Glutamatergic neuron (in vitro differentiated cells): Measurements from ENCODE around the gene DNASE2B. TPM values are rescaled to one million over a fixed set of nuclear protein-coding genes. Genes with fewer than 3 reads are reported as not detected.

Experiments
- DNase-seq: peaks from one replicate; pipeline ENCODE4 v3.0.0; 2022
- H3K27ac Mint-ChIP-seq: one replicate; pipeline ENCODE4 v1.8.0; 2020; ENCODE audit warnings: mild to moderate bottlenecking, mixed read lengths, inconsistent platforms; ENCODE audit not compliant: unreplicated experiment
- H3K27me3 Mint-ChIP-seq: one replicate; pipeline ENCODE4 v1.8.0; 2020; ENCODE audit warnings: mild to moderate bottlenecking, moderate library complexity, mixed read lengths, inconsistent platforms; ENCODE audit not compliant: unreplicated experiment
- H3K36me3 Mint-ChIP-seq: one replicate; pipeline ENCODE4 v1.8.0; 2020; ENCODE audit warnings: mild to moderate bottlenecking, mixed read lengths, inconsistent platforms; ENCODE audit not compliant: unreplicated experiment
- H3K4me1 Mint-ChIP-seq: one replicate; pipeline ENCODE4 v1.8.0; 2020; ENCODE audit warnings: mild to moderate bottlenecking, low read depth, mixed read lengths, inconsistent platforms; ENCODE audit not compliant: unreplicated experiment
- H3K4me3 Mint-ChIP-seq: one replicate; pipeline ENCODE4 v1.8.0; 2020; ENCODE audit warnings: mild to moderate bottlenecking, mixed read lengths, inconsistent platforms; ENCODE audit not compliant: unreplicated experiment
- H3K9me3 Mint-ChIP-seq: one replicate; pipeline ENCODE4 v1.8.0; 2020; ENCODE audit warnings: mild to moderate bottlenecking, moderate library complexity, mixed read lengths, inconsistent platforms; ENCODE audit not compliant: unreplicated experiment
- CTCF ChIP-seq: fragments of 200-600 bp; sonication (generic); IDR thresholded peaks from one replicate; pipeline ENCODE4 v1.5.0; 2021; ENCODE audit not compliant: partially characterized antibody, unreplicated experiment
- total RNA-seq: library from RNA; stranded (reverse); fragmentation: NEBNext Ultra II Directional; extraction: Animal tissue kit (Norgen Biotek cat#: 25700); gene quantifications from one replicate; pipeline ENCODE4 v1.2.1, GENCODE V29; 2021; ENCODE audit not compliant: unreplicated experiment

The DNASE2B gene
- total RNA-seq, 1 donor from 2014 or later = not detected

DNA sequence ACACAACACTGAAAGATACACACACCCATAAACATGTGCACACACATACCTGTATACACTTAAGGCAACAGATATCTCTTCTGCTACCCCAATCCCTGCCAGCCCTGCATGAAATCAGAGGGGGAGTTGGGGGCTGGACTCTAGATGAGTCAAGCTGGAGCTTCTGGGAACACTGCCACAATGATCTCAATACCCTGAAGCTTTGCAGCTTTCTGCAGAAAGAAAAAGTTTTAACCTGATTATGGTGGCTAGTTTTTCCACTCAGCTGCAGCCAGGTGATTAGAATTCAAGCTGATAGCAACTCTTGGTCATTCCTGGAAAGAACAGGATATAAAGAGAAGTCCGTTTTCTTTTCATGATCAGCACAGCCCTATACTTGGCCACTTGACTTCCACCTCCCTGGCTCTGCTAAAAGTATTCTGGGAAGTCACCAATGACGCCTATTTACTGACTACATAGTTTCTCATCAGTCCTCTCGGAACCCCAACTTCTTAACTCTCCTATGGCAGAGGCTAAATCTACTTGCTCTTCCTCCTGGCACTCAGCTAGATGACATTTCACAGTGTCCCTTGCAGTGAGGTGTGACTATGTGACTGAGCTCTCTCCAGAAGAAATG lies 20.7 kb upstream of the DNASE2B start:
- no peaks in the 10 kb centered on the region for H3K4me1 Mint-ChIP-seq
- DNase-seq = no peak
- no peaks in the 10 kb centered on the region for H3K27me3 Mint-ChIP-seq
- no peak for TF ChIP-seq CTCF
- H3K27ac Mint-ChIP-seq = no peak overlapping the region
- H3K9me3 Mint-ChIP-seq = no peaks in the 10 kb centered on the region
- no peak overlapping the region for H3K4me3 Mint-ChIP-seq
- H3K36me3 Mint-ChIP-seq = no peaks in the 10 kb centered on the region

DNA sequence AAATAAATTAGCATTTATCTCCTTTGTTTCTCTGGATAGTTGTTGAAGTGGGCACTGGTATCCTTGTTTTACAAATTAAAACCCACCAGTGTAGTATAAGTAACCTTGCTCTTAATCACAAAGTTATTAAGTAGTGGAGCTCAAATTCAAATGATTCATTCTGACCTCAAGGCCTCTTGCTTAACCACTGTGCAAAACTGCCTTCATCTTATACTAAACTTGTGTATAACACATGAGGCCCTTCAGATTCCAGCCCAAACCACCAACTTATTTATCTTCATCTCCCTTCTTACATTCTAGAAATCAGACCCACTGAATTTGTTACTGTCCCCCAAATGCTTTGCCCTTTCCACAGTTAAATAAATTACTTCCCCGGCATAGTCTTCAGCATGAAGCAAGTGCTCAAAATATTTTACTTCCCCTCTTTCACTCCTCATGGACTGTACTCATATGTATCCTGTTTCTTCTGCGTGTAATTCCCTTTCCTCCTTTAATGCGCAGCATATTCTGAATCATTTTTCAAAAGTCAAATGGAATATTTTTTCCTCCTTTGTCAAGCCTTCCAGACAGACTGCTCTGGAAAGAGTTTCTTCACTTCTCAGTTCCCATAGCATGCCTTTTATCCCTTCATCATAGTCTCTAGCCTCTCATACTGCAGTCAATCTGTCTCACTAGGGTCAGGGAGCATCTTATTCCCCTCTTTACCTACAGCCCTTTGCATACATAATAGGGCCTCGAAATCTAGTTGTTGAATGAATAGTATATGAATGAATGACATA lies 19.0 kb upstream of the DNASE2B start:
- no peak overlapping the region for H3K27ac Mint-ChIP-seq
- TF ChIP-seq CTCF = no peak
- H3K4me1 Mint-ChIP-seq = no peaks in the 10 kb centered on the region
- H3K9me3 Mint-ChIP-seq = no peaks in the 10 kb centered on the region
- no peak for DNase-seq
- H3K36me3 Mint-ChIP-seq = no peaks in the 10 kb centered on the region
- H3K4me3 Mint-ChIP-seq = no peak overlapping the region
- no peaks in the 10 kb centered on the region for H3K27me3 Mint-ChIP-seq

DNA sequence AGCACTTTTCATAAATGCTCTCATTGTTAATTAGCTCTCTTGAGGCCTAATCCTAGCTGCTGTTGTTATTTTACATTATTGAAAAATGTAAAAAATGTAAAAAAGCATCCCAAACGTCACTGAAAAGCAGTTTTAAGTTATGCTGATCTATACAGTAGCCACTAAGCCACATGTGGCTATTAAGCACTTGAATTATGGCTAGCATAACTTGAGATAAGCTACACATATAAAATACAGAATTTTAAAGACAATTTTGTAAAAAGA lies 18.4 kb upstream of the DNASE2B start:
- no peaks in the 10 kb centered on the region for H3K27me3 Mint-ChIP-seq

DNA sequence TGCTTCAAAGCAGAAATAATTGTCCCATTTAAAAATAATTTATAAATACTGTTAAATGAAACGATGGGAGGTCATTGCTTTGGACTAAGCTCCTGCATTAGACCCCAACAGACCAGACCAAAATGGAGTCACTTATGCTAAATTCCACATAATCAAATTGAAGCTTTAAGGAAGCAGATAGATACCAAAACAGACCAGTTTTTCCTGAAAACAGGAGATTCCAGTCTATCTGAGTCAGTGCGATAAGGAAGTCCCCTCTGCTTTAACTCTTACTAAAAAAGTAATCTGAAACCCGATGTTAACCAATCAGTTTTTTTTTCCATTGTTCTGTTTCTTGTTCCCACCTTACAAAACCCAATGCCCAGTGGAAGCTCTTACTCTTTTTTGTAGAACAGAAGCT lies 16.2 kb upstream of the DNASE2B start:
- no peak for DNase-seq
- no peaks in the 10 kb centered on the region for H3K9me3 Mint-ChIP-seq
- H3K36me3 Mint-ChIP-seq = no peaks in the 10 kb centered on the region
- H3K4me1 Mint-ChIP-seq = no peaks in the 10 kb centered on the region
- H3K4me3 Mint-ChIP-seq = no peak overlapping the region
- no peak overlapping the region for H3K27ac Mint-ChIP-seq
- TF ChIP-seq CTCF = no peak
- H3K27me3 Mint-ChIP-seq = peaks cover 2% of the 10 kb centered on the region

More for the DNA sequence above, 18.4 kb upstream of the DNASE2B start:
- no peaks in the 10 kb centered on the region for H3K9me3 Mint-ChIP-seq
- H3K27ac Mint-ChIP-seq = no peak overlapping the region
- H3K36me3 Mint-ChIP-seq = no peaks in the 10 kb centered on the region
- TF ChIP-seq CTCF = no peak
- no peak for DNase-seq
- no peaks in the 10 kb centered on the region for H3K4me1 Mint-ChIP-seq
- H3K4me3 Mint-ChIP-seq = no peak overlapping the region

DNA sequence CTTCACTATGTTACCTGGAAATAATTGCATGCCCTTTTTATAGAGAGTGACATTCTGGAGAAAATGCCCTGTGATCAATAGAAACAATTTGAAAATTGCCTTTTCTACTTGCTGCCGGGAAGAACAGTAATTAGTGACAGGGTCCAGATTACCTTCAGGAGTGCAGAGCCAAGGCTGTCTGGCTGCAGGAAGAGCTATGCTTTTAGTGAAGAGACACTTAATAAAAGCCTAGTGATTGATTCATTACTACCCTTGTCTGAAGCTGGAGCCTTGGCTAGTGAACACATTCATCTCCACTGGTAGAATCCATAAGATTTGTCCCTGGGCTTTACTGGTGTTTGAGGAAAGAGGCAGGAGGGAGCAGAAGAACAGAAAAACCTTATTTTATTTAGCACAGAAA lies 12.9 kb upstream of the DNASE2B start:
- Mint-ChIP-seq H3K27ac (no peak overlapping the region), H3K4me1 (no peaks in the 10 kb centered on the region), H3K36me3 (no peaks in the 10 kb centered on the region), H3K9me3 (no peaks in the 10 kb centered on the region), H3K4me3 (no peak overlapping the region), H3K27me3 (peaks cover 2% of the 10 kb centered on the region)
- TF ChIP-seq CTCF = no peak
- DNase-seq = no peak
